GM21717 (cell line): ENCODE results near the gene ITIH4.
"Not testable (repeated sequence)": the region's sequence is repeated elsewhere in the genome, so short reads cannot be mapped to it uniquely, and the experiment has no call there.

Experiments used
- ATAC-seq: cut with Tn5 transposase; IDR thresholded peaks from one replicate; pipeline ENCODE4 v1.9.1; 2021; ENCODE audit warnings: mild to moderate bottlenecking, moderate library complexity; ENCODE audit not compliant: unreplicated experiment

Gene ITIH4

GRCh38 chr3:52787246-52787645 lies 43.2 kb downstream of the ITIH4 start:
- no peak for ATAC-seq

GRCh38 chr3:52786330-52787215 lies 43.9 kb downstream of the ITIH4 start:
- no peak for ATAC-seq

GRCh38 chr3:52784931-52785590 lies 45.4 kb downstream of the ITIH4 start:
- no peak for ATAC-seq

GRCh38 chr3:52784021-52784621 lies 46.4 kb downstream of the ITIH4 start:
- no peak for ATAC-seq

GRCh38 chr3:52783211-52783555 lies 47.3 kb downstream of the ITIH4 start:
- ATAC-seq = no peak

- ATAC-seq = no peak
Observed at GRCh38 chr3:52782412-52783210, 47.9 kb downstream of the ITIH4 start.

GRCh38 chr3:52781741-52782140 lies 48.7 kb downstream of the ITIH4 start:
- ATAC-seq = no peak

GRCh38 chr3:52779837-52780585 lies 50.5 kb downstream of the ITIH4 start:
- ATAC-seq = no peak

- ATAC-seq = no peak
Observed at GRCh38 chr3:52779011-52779836, 51.2 kb downstream of the ITIH4 start.

- no peak for ATAC-seq
Observed at GRCh38 chr3:52777959-52778805, 52.3 kb downstream of the ITIH4 start.

- ATAC-seq = no peak
Observed at GRCh38 chr3:52777127-52777958, 53.1 kb downstream of the ITIH4 start, which contains the start of gene ITIH1. Gene ITIH1 (plus strand): TSS chr3:52777599. CDS start chr3:52777616, 17 bp downstream.

GRCh38 chr3:52776486-52776885 lies 54.0 kb downstream of the ITIH4 start:
- not testable (repeated sequence) for ATAC-seq

- no peak for ATAC-seq
Observed at GRCh38 chr3:52775877-52776276, 54.6 kb downstream of the ITIH4 start.

- no peak for ATAC-seq
Observed at GRCh38 chr3:52774901-52775864, 55.3 kb downstream of the ITIH4 start.

- ATAC-seq = no peak
Observed at GRCh38 chr3:52774066-52774713, 56.3 kb downstream of the ITIH4 start.
